RWPE2 (cell line): ENCODE results near the gene ZNF213.

Experiments used
- ATAC-seq: fragments of 200-7000 bp; cut with Tn5 transposase; 3 replicates; pipeline ENCODE4 v1.9.1; 2021; ENCODE audit warnings: low read depth
- DNase-seq: peaks from one replicate; pipeline ENCODE4 v3.0.0-alpha.2; 2020; ENCODE audit warnings: low spot score
- H3K27ac ChIP-seq: fragments of 450-650 bp; 2 replicates; pipeline ENCODE4 v1.5.1; 2017; ENCODE audit warnings: mild to moderate bottlenecking; ENCODE audit not compliant: poor library complexity, severe bottlenecking
- H3K27me3 ChIP-seq: fragments of 250-450 bp; sonication (Bioruptor Pico); 2 replicates; pipeline ENCODE4 v1.5.1; 2021; ENCODE audit warnings: mild to moderate bottlenecking, moderate library complexity; ENCODE audit not compliant: insufficient read depth, poor library complexity, severe bottlenecking
- H3K36me3 ChIP-seq: fragments of 250-450 bp; sonication (Bioruptor Pico); 2 replicates; pipeline ENCODE4 v1.5.1; 2020; ENCODE audit warnings: low read depth, mild to moderate bottlenecking, moderate library complexity
- H3K4me1 ChIP-seq: fragments of 250-450 bp; sonication (Bioruptor Pico); 2 replicates; pipeline ENCODE4 v1.5.1; 2021; ENCODE audit warnings: mild to moderate bottlenecking, moderate library complexity; ENCODE audit not compliant: insufficient read depth, poor library complexity, severe bottlenecking
- H3K4me3 ChIP-seq: fragments of 250-450 bp; sonication (Bioruptor Pico); 2 replicates; pipeline ENCODE4 v1.5.1; 2021; ENCODE audit warnings: mild to moderate bottlenecking, moderate library complexity; ENCODE audit not compliant: severe bottlenecking
- H3K9me3 ChIP-seq: fragments of 250-450 bp; sonication (Bioruptor Pico); 2 replicates; pipeline ENCODE4 v1.5.1; 2021; ENCODE audit warnings: mild to moderate bottlenecking, moderate library complexity; ENCODE audit not compliant: severe bottlenecking
- CTCF ChIP-seq: fragments of 450-650 bp; IDR thresholded peaks from one replicate; pipeline ENCODE4 v1.5.1; 2017; ENCODE audit warnings: mild to moderate bottlenecking, moderate library complexity; ENCODE audit not compliant: poor library complexity, severe bottlenecking

Gene ZNF213

GRCh38 chr16:3152991-3153368 is 18.2 kb downstream of the ZNF213 start:
- Histone ChIP-seq H3K27ac (no peak overlapping the region), H3K9me3 (no peaks in the 10 kb centered on the region), H3K4me1 (no peaks in the 10 kb centered on the region), H3K36me3 (no peaks in the 10 kb centered on the region), H3K27me3 (no peaks in the 10 kb centered on the region), H3K4me3 (peak overlapping the region; percentile 51)
- TF ChIP-seq CTCF, result no peak
- no peak for DNase-seq
- ATAC-seq, result no peak; the same call in 2 of the 3 replicates

- Histone ChIP-seq H3K4me3 (no peak overlapping the region), H3K27me3 (no peaks in the 10 kb centered on the region), H3K4me1 (no peaks in the 10 kb centered on the region), H3K36me3 (no peaks in the 10 kb centered on the region), H3K9me3 (no peaks in the 10 kb centered on the region), H3K27ac (no peak overlapping the region)
- DNase-seq, result no peak
- no peak for ATAC-seq
- no peak for TF ChIP-seq CTCF
Observed at GRCh38 chr16:3155181-3155580, 20.4 kb downstream of the ZNF213 start.

GRCh38 chr16:3155972-3156371 is 21.1 kb downstream of the ZNF213 start:
- H3K27me3 ChIP-seq, result no peaks in the 10 kb centered on the region

GRCh38 chr16:3157229-3158025 is 22.6 kb downstream of the ZNF213 start:
- DNase-seq, result peak; percentile 66
- H3K27ac ChIP-seq, result peak overlapping the region; percentile 71

More at GRCh38 chr16:3155972-3156371, 21.1 kb downstream of the ZNF213 start:
- no peak for TF ChIP-seq CTCF
- H3K9me3 ChIP-seq, result no peaks in the 10 kb centered on the region
- H3K4me3 ChIP-seq, result no peak overlapping the region
- DNase-seq (no peak), ATAC-seq (no peak)
- H3K27ac ChIP-seq, result no peak overlapping the region
- no peaks in the 10 kb centered on the region for H3K4me1 ChIP-seq
- no peaks in the 10 kb centered on the region for H3K36me3 ChIP-seq

More at GRCh38 chr16:3157229-3158025, 22.6 kb downstream of the ZNF213 start:
- Histone ChIP-seq H3K4me1 (no peaks in the 10 kb centered on the region), H3K36me3 (no peaks in the 10 kb centered on the region), H3K4me3 (peak overlapping the region; percentile 95), H3K9me3 (no peaks in the 10 kb centered on the region), H3K27me3 (no peaks in the 10 kb centered on the region)
- peak; percentile 49 for ATAC-seq
- no peak for TF ChIP-seq CTCF
